MM.1S (cell line): ENCODE measurements around the gene LRRC71.

ENCODE experiments used
- DNase-seq: peaks from one replicate; pipeline ENCODE4 v3.0.0-alpha.2; 2015
- H2AFZ ChIP-seq: fragments of 300-600 bp; sonication (generic); 2 replicates; pipeline ENCODE4 v1.6.0; 2016; ENCODE audit warnings: antibody characterized with exemption, low read length
- H3F3A ChIP-seq: fragments of 300-600 bp; sonication (generic); 2 replicates; pipeline ENCODE4 v1.6.1; 2016; ENCODE audit warnings: mild to moderate bottlenecking, antibody characterized with exemption, low read length, moderate library complexity, mixed read lengths; ENCODE audit not compliant: insufficient read depth
- H3K27ac ChIP-seq: fragments of 300-600 bp; sonication (generic); 2 replicates; pipeline ENCODE4 v1.5.1; 2016; ENCODE audit warnings: mild to moderate bottlenecking, low read length
- H3K27me3 ChIP-seq: fragments of 300-600 bp; sonication (generic); replicated peaks from 2 replicates; pipeline ENCODE4 v1.6.0; 2016; ENCODE audit warnings: low read length; ENCODE audit not compliant: insufficient read depth
- H3K36me3 ChIP-seq: fragments of 300-600 bp; sonication (generic); replicated peaks from 2 replicates; pipeline ENCODE4 v1.6.1; 2016; ENCODE audit warnings: mild to moderate bottlenecking, low read length, mixed read lengths; ENCODE audit not compliant: insufficient read depth
- H3K4me1 ChIP-seq: fragments of 300-600 bp; sonication (generic); 2 replicates; pipeline ENCODE4 v1.6.1; 2016; ENCODE audit warnings: low read length, mixed read lengths
- H3K4me2 ChIP-seq: fragments of 300-600 bp; sonication (generic); 2 replicates; pipeline ENCODE4 v1.6.0; 2016; ENCODE audit warnings: low read depth, low read length
- H3K4me3 ChIP-seq: fragments of 300-600 bp; sonication (generic); 2 replicates; pipeline ENCODE4 v1.5.1; 2016; ENCODE audit warnings: low read length, mixed read lengths
- H3K79me2 ChIP-seq: fragments of 300-600 bp; sonication (generic); 2 replicates; pipeline ENCODE4 v1.6.1; 2016; ENCODE audit warnings: mixed run types, low read length, mixed read lengths
- H3K9ac ChIP-seq: fragments of 300-600 bp; sonication (generic); 2 replicates; pipeline ENCODE4 v1.6.1; 2016; ENCODE audit warnings: low read length, mixed read lengths
- H3K9me2 ChIP-seq: fragments of 300-600 bp; sonication (generic); replicated peaks from 2 replicates; pipeline ENCODE4 v1.6.1; 2016; ENCODE audit warnings: mild to moderate bottlenecking, low read length, mixed read lengths; ENCODE audit not compliant: insufficient read depth
- H3K9me3 ChIP-seq: fragments of 300-600 bp; sonication (generic); replicated peaks from 2 replicates; pipeline ENCODE4 v1.6.1; 2016; ENCODE audit warnings: mild to moderate bottlenecking, low read length, mixed read lengths; ENCODE audit not compliant: insufficient read depth
- H4K20me1 ChIP-seq: fragments of 300-600 bp; sonication (generic); 2 replicates; pipeline ENCODE4 v1.6.1; 2016; ENCODE audit warnings: mild to moderate bottlenecking, low read length, moderate library complexity, mixed read lengths; ENCODE audit not compliant: insufficient read depth
- CTCF ChIP-seq: fragments of 300-600 bp; sonication (generic); IDR thresholded peaks from 2 replicates; pipeline ENCODE4 v1.5.1; 2016; ENCODE audit warnings: antibody characterized with exemption, low read length, mixed read lengths
- EZH2 ChIP-seq: fragments of 300-600 bp; sonication (generic); optimal IDR thresholded peaks from 2 replicates; pipeline ENCODE3; 2017; ENCODE audit warnings: low read depth, mild to moderate bottlenecking, antibody characterized with exemption, low read length, mixed read lengths
- EZH2phosphoT487 ChIP-seq: fragments of 300-600 bp; sonication (generic); IDR thresholded peaks from 2 replicates; pipeline ENCODE4 v1.6.1; 2018; ENCODE audit warnings: antibody characterized with exemption, low read length

Gene LRRC71

GRCh38 chr1:156905651-156906050 lies 14.8 kb upstream of the LRRC71 start:
- Histone ChIP-seq H3F3A (no peaks in the 10 kb centered on the region), H4K20me1 (no peaks in the 10 kb centered on the region), H3K4me2 (no peak overlapping the region), H3K4me3 (no peak overlapping the region), H3K9ac (no peak overlapping the region), H3K27me3 (peaks cover 85% of the 10 kb centered on the region), H3K36me3 (no peaks in the 10 kb centered on the region), H3K27ac (no peak overlapping the region), H3K4me1 (peaks cover 7% of the 10 kb centered on the region; the same call in 1 of the 2 replicates), H3K9me3 (no peaks in the 10 kb centered on the region), H3K79me2 (no peaks in the 10 kb centered on the region), H3K9me2 (no peaks in the 10 kb centered on the region), H2AFZ (no peak overlapping the region)
- no peak for DNase-seq
- TF ChIP-seq EZH2phosphoT487 (no peak), EZH2 (no peak), CTCF (no peak)

GRCh38 chr1:156906206-156906906 lies 14.1 kb upstream of the LRRC71 start:
- Histone ChIP-seq H3K27me3 (peaks cover 83% of the 10 kb centered on the region), H3F3A (no peaks in the 10 kb centered on the region)

GRCh38 chr1:156908541-156908940 lies 11.9 kb upstream of the LRRC71 start:
- TF ChIP-seq CTCF (no peak), EZH2 (no peak), EZH2phosphoT487 (no peak)
- Histone ChIP-seq H3F3A (no peaks in the 10 kb centered on the region), H3K27me3 (peaks cover 82% of the 10 kb centered on the region), H3K4me1 (peaks cover 7% of the 10 kb centered on the region; the same call in 1 of the 2 replicates), H3K9me2 (no peaks in the 10 kb centered on the region), H3K4me2 (no peak overlapping the region), H3K79me2 (no peaks in the 10 kb centered on the region), H3K36me3 (no peaks in the 10 kb centered on the region), H3K27ac (no peak overlapping the region), H2AFZ (no peak overlapping the region), H3K9me3 (no peaks in the 10 kb centered on the region), H3K9ac (no peak overlapping the region), H3K4me3 (no peak overlapping the region), H4K20me1 (no peaks in the 10 kb centered on the region)
- DNase-seq, result no peak

More at GRCh38 chr1:156906206-156906906, 14.1 kb upstream of the LRRC71 start:
- Histone ChIP-seq H3K79me2 (no peaks in the 10 kb centered on the region), H3K4me3 (no peak overlapping the region), H3K9me2 (no peaks in the 10 kb centered on the region), H3K4me1 (peaks cover 7% of the 10 kb centered on the region; the same call in 1 of the 2 replicates), H3K4me2 (no peak overlapping the region), H2AFZ (no peak overlapping the region), H3K9ac (no peak overlapping the region), H4K20me1 (no peaks in the 10 kb centered on the region), H3K27ac (no peak overlapping the region), H3K9me3 (no peaks in the 10 kb centered on the region), H3K36me3 (no peaks in the 10 kb centered on the region)
- no peak for DNase-seq
- TF ChIP-seq CTCF, result no peak
- TF ChIP-seq EZH2, result no peak
- no peak for TF ChIP-seq EZH2phosphoT487
